ENCODE measurements around the gene NBEAL2.

Gene NBEAL2

GRCh38 chr3:47054412-47054811 is 74.9 kb downstream of the NBEAL2 start:
- no peak for DNase-seq

GRCh38 chr3:47056705-47057104 is 77.2 kb downstream of the NBEAL2 start:
- no peak for DNase-seq

GRCh38 chr3:47057212-47057671 is 77.8 kb downstream of the NBEAL2 start:
- DNase-seq: no peak
